Measurements from ENCODE around the gene GATD1. TPM values are rescaled to one million over a fixed set of nuclear protein-coding genes. Genes with fewer than 3 reads are reported as not detected.
A peak's percentile ranks its signal among the peaks of the same experiment; 100 is the strongest.

Gene GATD1
- total and polyA plus RNA-seq, 2 donors (not counting 1 experiment from before 2014, with no cell fraction given): 62.4 to 70.0 TPM

DNA sequence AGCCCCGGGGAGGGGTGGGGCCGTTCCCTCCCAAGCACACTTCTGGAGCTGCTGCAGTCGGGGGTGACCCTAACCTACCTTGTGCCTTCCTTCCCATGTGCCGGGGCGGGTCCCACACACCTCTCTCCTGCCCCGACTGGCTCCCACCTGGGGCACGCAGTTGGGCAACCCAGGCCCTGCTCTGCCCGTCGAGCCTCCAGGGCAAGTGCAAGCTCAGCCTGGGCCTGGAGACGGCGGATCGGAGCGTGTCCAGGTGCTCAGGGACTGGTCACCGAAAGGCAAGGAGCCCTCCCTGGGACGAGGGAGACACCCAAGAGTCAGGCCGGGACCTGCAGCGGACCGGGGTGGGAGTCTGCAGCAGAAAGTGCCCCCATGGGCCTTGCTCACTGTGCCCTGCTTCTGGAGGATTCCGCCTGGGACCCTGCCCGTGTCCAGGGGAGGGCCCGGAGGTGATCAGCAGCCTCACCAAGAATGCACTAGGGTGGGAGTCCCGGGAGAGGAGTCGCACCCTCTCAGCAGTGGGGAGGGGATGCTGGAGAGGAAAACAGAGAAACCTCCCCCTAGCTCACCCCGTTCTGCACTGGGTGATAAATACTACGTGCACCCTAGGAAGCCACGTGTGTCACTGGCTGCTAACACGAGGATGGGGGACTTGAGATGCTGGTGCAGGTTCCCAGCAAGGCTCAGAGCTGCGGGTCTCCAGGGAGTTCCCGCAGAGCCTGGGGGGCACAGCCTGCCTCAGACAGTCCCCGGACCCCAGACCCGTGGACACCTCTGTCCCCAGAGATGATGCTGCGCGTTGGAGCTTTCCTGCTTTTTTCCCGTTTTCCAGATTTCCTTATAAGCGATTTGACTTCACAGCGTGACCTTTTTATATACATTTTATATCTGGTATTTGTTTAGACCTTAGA lies 5.2 kb upstream of the GATD1 start:
- no peak overlapping the region for H3K27ac Mint-ChIP-seq
- peak; percentile 14 for DNase-seq
- no peaks in the 10 kb centered on the region for H3K9me3 ChIP-seq (ENCODE audit: control extremely low read depth in 1 of 3, control insufficient read depth in 2 of 3, insufficient read depth in 1 of 3, low read length in 2 of 3)
- TF ChIP-seq, protein P1, sequence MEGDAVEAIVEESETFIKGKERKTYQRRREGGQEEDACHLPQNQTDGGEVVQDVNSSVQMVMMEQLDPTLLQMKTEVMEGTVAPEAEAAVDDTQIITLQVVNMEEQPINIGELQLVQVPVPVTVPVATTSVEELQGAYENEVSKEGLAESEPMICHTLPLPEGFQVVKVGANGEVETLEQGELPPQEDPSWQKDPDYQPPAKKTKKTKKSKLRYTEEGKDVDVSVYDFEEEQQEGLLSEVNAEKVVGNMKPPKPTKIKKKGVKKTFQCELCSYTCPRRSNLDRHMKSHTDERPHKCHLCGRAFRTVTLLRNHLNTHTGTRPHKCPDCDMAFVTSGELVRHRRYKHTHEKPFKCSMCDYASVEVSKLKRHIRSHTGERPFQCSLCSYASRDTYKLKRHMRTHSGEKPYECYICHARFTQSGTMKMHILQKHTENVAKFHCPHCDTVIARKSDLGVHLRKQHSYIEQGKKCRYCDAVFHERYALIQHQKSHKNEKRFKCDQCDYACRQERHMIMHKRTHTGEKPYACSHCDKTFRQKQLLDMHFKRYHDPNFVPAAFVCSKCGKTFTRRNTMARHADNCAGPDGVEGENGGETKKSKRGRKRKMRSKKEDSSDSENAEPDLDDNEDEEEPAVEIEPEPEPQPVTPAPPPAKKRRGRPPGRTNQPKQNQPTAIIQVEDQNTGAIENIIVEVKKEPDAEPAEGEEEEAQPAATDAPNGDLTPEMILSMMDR (IDR thresholded peaks at IDR 0.05): no peak
- TF ChIP-seq EZH2 (IDR thresholded peaks at IDR 0.05; ENCODE audit: borderline replicate concordance, insufficient read depth, low read depth, low read length, poor library complexity, severe bottlenecking): no peak
- WGBS (ENCODE audit: insufficient coverage): 94% methylated on average over 26 of the region's 36 CpGs
- H3K4me3 Mint-ChIP-seq: no peak overlapping the region
- H3K27me3 ChIP-seq (replicated peaks in 1 of 4; ENCODE audit: control extremely low read depth in 1 of 4, control insufficient read depth in 3 of 4, insufficient read depth in 4 of 4, low read length in 3 of 4): no peaks in the 10 kb centered on the region
- H3K79me2 ChIP-seq (ENCODE audit: control insufficient read depth, insufficient read depth, low read length): peaks cover 16% of the 10 kb centered on the region
- H3K27me3 Mint-ChIP-seq: no peaks in the 10 kb centered on the region
- H3K9me3 Mint-ChIP-seq (ENCODE audit: insufficient read depth): no peaks in the 10 kb centered on the region
- no peak overlapping the region for H3K4me2 ChIP-seq (replicated peaks; ENCODE audit: low read depth, low read length, poor library complexity, severe bottlenecking)
- no peak overlapping the region for H3K9ac ChIP-seq (ENCODE audit: low read length)
- CTCF ChIA-PET: interaction anchor here (2.0 kb wide), 1 partner anchor 15 kb away, joined by 4 read pairs; no protein-coding TSS in a partner anchor
- H2AFZ ChIP-seq (ENCODE audit: insufficient read depth, low read depth, low read length, poor library complexity, severe bottlenecking): no peak overlapping the region
- no peak for ATAC-seq (ENCODE audit: low read depth)
- no peak overlapping the region for H3K27ac ChIP-seq (ENCODE audit: low read length in 2 of 2)
- no peak overlapping the region for H3K4me3 ChIP-seq (ENCODE audit: control extremely low read depth in 1 of 5, extremely low read depth in 1 of 5, insufficient read depth in 1 of 5, low read depth in 2 of 5, low read length in 4 of 5)
- intact Hi-C loops (cut with micrococcal nuclease): no loop called here
- H3K36me3 ChIP-seq (replicated peaks in 1 of 2; ENCODE audit: control extremely low read depth in 1 of 2, control insufficient read depth in 1 of 2, extremely low read depth in 1 of 2, insufficient read depth in 2 of 2, low read length in 1 of 2): no peaks in the 10 kb centered on the region
- peaks cover 5 to 8% of the 10 kb centered on the region in 2 donors for H3K4me1 ChIP-seq (ENCODE audit: control insufficient read depth in 2 of 2, insufficient read depth in 2 of 2, low read length in 2 of 2)
- H3K4me1 Mint-ChIP-seq: peaks cover 8% of the 10 kb centered on the region
- POLR2A ChIA-PET: interaction anchor here (0.9 kb wide), 1 partner anchor 228 kb away, joined by 5 read pairs; no protein-coding TSS in a partner anchor
- H4K20me1 ChIP-seq (ENCODE audit: control insufficient read depth, insufficient read depth, low read length, poor library complexity, severe bottlenecking): peaks cover 23% of the 10 kb centered on the region

DNA sequence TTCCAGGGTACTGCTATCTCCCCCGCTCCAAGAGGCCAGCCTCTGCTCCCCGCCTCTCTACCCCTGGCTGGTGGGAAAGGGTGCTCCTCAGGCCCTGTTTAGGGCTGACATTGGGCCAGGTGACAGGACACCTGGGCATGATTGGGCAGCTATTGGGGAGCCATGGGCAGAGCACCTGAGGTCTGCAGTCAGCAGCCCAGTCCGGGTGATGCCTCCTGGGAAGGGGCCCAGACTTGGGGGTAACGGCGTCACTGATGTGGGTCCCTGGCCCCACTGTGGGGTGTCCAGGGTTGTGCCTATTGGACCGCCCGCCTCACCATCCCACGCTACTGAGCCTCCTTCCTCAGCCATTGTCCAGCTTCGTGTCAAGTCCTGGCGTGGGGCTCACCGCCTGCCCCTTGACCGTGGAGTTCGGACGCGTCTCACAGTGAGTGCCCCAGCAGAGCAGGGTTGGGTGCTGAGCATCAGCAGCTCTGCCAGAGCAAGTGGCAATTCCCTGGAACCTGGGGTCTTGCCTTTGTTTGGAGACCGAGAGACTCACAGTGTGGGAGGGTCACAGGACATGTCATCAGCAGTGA lies 2.8 kb upstream of the GATD1 start:
- WGBS (ENCODE audit: insufficient coverage): 97% methylated on average over 16 of the region's 16 CpGs
- Histone ChIP-seq H4K20me1 (ENCODE audit: control insufficient read depth, insufficient read depth, low read length, poor library complexity, severe bottlenecking) (peaks cover 41% of the 10 kb centered on the region), H3K4me1 (ENCODE audit: control insufficient read depth in 2 of 2, insufficient read depth in 2 of 2, low read length in 2 of 2) (peaks cover 12 to 24% of the 10 kb centered on the region in 2 donors), H3K79me2 (ENCODE audit: control insufficient read depth, insufficient read depth, low read length) (peaks cover 36% of the 10 kb centered on the region), H2AFZ (ENCODE audit: insufficient read depth, low read depth, low read length, poor library complexity, severe bottlenecking) (no peak overlapping the region), H3K9me3 (ENCODE audit: control extremely low read depth in 1 of 3, control insufficient read depth in 2 of 3, insufficient read depth in 1 of 3, low read length in 2 of 3) (no peaks in the 10 kb centered on the region), H3K4me3 (ENCODE audit: control extremely low read depth in 1 of 5, extremely low read depth in 1 of 5, insufficient read depth in 1 of 5, low read depth in 2 of 5, low read length in 4 of 5) (no peak overlapping the region), H3K36me3 (replicated peaks in 1 of 2; ENCODE audit: control extremely low read depth in 1 of 2, control insufficient read depth in 1 of 2, extremely low read depth in 1 of 2, insufficient read depth in 2 of 2, low read length in 1 of 2) (no peaks in the 10 kb centered on the region), H3K4me2 (replicated peaks; ENCODE audit: low read depth, low read length, poor library complexity, severe bottlenecking) (no peak overlapping the region), H3K27me3 (replicated peaks in 1 of 4; ENCODE audit: control extremely low read depth in 1 of 4, control insufficient read depth in 3 of 4, insufficient read depth in 4 of 4, low read length in 3 of 4) (no peaks in the 10 kb centered on the region), H3K27ac (ENCODE audit: low read length in 2 of 2) (no peak overlapping the region), H3K9ac (ENCODE audit: low read length) (no peak overlapping the region)
- ChIA-PET CTCF (no interaction called here), POLR2A (no interaction called here)
- no peak for ATAC-seq (ENCODE audit: low read depth)
- H3K9me3 Mint-ChIP-seq (ENCODE audit: insufficient read depth): no peaks in the 10 kb centered on the region
- H3K4me1 Mint-ChIP-seq: peaks cover 19% of the 10 kb centered on the region
- TF ChIP-seq, protein P1 (IDR thresholded peaks at IDR 0.05): no peak
- DNase-seq: no peak
- no peaks in the 10 kb centered on the region for H3K27me3 Mint-ChIP-seq
- no peak overlapping the region for H3K27ac Mint-ChIP-seq
- H3K4me3 Mint-ChIP-seq: peak overlapping the region; percentile 26
- intact Hi-C loops (cut with micrococcal nuclease): no loop called here
